ENCODE measurements around the gene TUBG2.
"Not testable (repeated sequence)": the region's sequence is repeated elsewhere in the genome, so short reads cannot be mapped to it uniquely, and the experiment has no call there.

The TUBG2 gene

GRCh38 chr17:42659079-42659931, at the start of gene TUBG2:
TSS of gene TUBG2 (plus strand) at chr17:42659284. CDS start at chr17:42659504, 220 bp downstream.
- peak; percentile 75 for DNase-seq

- not testable (repeated sequence) for DNase-seq
These were observed 49.0 kb upstream of the TUBG2 start for GRCh38 chr17:42609814-42610801.

- no peak for DNase-seq
These were observed 47.1 kb upstream of the TUBG2 start for GRCh38 chr17:42612013-42612412.

- DNase-seq, result no peak
These were observed 45.3 kb upstream of the TUBG2 start for GRCh38 chr17:42613699-42614295.

- DNase-seq, result peak; percentile 44
These were observed 41.1 kb upstream of the TUBG2 start for GRCh38 chr17:42617956-42618431.

- DNase-seq, result peak; percentile 72
These were observed 40.5 kb upstream of the TUBG2 start for GRCh38 chr17:42618442-42619150.

- not testable (repeated sequence) for DNase-seq
These were observed 37.1 kb upstream of the TUBG2 start for GRCh38 chr17:42621987-42622386.

- DNase-seq, result no peak
These were observed 35.8 kb upstream of the TUBG2 start for GRCh38 chr17:42623271-42623670.

GRCh38 chr17:42623732-42624596, 35.1 kb upstream of the TUBG2 start:
- DNase-seq, result peak; percentile 60

GRCh38 chr17:42627032-42627764, 31.9 kb upstream of the TUBG2 start:
- DNase-seq, result not testable (repeated sequence)

- DNase-seq, result peak; percentile 70
These were observed 29.6 kb upstream of the TUBG2 start for GRCh38 chr17:42629411-42630009.

- DNase-seq, result peak; percentile 84
These were observed 26.1 kb upstream of the TUBG2 start for GRCh38 chr17:42632949-42633444.

- peak; percentile 25 for DNase-seq
These were observed 19.5 kb upstream of the TUBG2 start for GRCh38 chr17:42639525-42640113.

- DNase-seq, result peak; percentile 72
These were observed 19.0 kb upstream of the TUBG2 start for GRCh38 chr17:42640121-42640520.

- DNase-seq, result no peak
These were observed 16.7 kb upstream of the TUBG2 start for GRCh38 chr17:42642336-42642735.

GRCh38 chr17:42647778-42648177, 11.3 kb upstream of the TUBG2 start:
- DNase-seq, result no peak

GRCh38 chr17:42651392-42651791, 7.7 kb upstream of the TUBG2 start:
- DNase-seq, result no peak

GRCh38 chr17:42653179-42654124, 5.6 kb upstream of the TUBG2 start:
- DNase-seq, result no peak
